K562 (cell line): ENCODE data around the gene CSDE1.

ENCODE experiments used
- GATA2 ChIP-seq: sonication (generic); formaldehyde crosslinking; IDR thresholded peaks from 2 replicates; pipeline ENCODE4 v1.4.0; 2020; ENCODE audit warnings: mild to moderate bottlenecking, missing genetic modification reagents
- IRF2 ChIP-seq: sonication (generic); formaldehyde crosslinking; IDR thresholded peaks from 2 replicates; pipeline ENCODE4 v1.8.1; 2022; ENCODE audit warnings: mild to moderate bottlenecking, missing genetic modification reagents
- ZBED1 ChIP-seq: IDR thresholded peaks from 2 replicates; pipeline ENCODE4 v1.6.1; 2014

DNA sequence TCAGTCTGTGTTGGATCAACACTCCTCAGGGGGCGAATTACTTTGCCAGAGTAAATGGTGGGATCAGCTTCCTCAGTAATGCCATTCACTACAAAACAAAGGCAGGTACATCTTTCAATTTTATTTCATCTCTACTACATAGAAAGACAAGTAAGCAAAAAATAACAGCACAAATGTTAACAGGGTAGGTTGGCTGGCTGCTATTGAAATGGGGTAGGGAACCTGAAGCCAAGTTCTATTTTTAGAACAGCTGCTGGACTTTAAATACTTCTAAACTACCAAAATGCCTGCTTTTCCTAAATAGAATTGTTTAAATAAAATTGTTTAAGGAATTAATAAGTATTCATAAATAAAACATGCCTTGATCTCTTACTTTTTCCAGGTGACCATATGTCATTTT lies 33.9 kb downstream of the CSDE1 start:
- TF ChIP-seq GATA2 (CRISPR knock-in tag) (no peak), ZBED1 (no peak), IRF2 (CRISPR knock-in tag) (no peak)
